Measurements from ENCODE around the gene NCOA3. TPM values are rescaled to one million over a fixed set of nuclear protein-coding genes. Genes with fewer than 3 reads are reported as not detected.

Gene NCOA3
- total and polyA plus RNA-seq, 2 of the 8 experiments (the other 6 are each of a cell fraction or from before 2014, with no cell fraction given) = 7.9 to 24.7 TPM

DNA sequence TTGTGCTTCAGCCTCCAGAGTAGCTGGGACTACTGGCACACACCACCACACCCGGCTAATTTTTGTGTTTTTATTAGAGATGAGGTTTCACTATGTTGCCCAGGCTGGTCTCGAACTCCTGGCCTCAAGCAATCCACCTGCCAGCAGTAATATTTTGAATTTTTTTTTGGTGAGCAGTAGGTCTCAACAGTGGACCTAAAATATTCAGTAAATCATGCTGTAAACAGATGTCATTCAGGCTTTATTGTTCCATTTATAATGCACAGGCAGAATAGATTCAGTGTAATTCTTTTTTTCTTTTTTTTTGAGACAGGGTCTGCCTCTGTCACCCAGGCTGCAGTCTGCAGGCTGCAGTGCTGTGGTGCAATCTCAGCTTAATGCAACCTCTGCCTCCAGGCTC, 69.7 kb downstream of the NCOA3 start:
- no peak overlapping the region for H4K8ac ChIP-seq (ENCODE audit: extremely low read depth, insufficient read depth, low read length)
- no peak overlapping the region for H3K4ac ChIP-seq (replicated peaks; ENCODE audit: insufficient read length, low read depth, low read length)
- H3K27me3 ChIP-seq (replicated peaks in 1 of 4; ENCODE audit: control insufficient read depth in 3 of 4, extremely low read depth in 1 of 4, insufficient read depth in 3 of 4, low read length in 3 of 4) = no peaks in the 10 kb centered on the region
- no peak overlapping the region for H3K4me3 ChIP-seq (ENCODE audit: extremely low read depth in 1 of 4, insufficient read depth in 2 of 4, low read depth in 3 of 4, low read length in 4 of 4)
- no peaks in the 10 kb centered on the region; the same call in 1 of the 2 replicates for H3K79me1 ChIP-seq (ENCODE audit: low read depth, low read length)
- peaks cover 0 to 14% (median 11%) of the 10 kb centered on the region in 4 experiments; a peak in 4 of 7 replicates for H3K4me1 ChIP-seq (replicated peaks in 1 of 4; ENCODE audit: control insufficient read depth in 3 of 4, insufficient read depth in 4 of 4, low read length in 3 of 4)
- FAIRE-seq (no peak), DNase-seq (ENCODE audit: low read depth in 1 of 2, low spot score in 2 of 2) (no peak)
- TF ChIP-seq RFX5 (IDR thresholded peaks at IDR 0.05; ENCODE audit: borderline replicate concordance, low read depth, low read length) (no peak), SIX5 (IDR thresholded peaks at IDR 0.05; ENCODE audit: low read depth, low read length) (no peak), SAP30 (IDR thresholded peaks at IDR 0.05; ENCODE audit: insufficient read depth, insufficient replicate concordance, low read length) (no peak), KDM5A (IDR thresholded peaks at IDR 0.05; ENCODE audit: low read length) (no peak), TAF7 (optimal IDR thresholded peaks at IDR 0.05; ENCODE audit: borderline replicate concordance, low read depth, low read length) (no peak), SRF (IDR thresholded peaks at IDR 0.05; ENCODE audit: low read depth, low read length) (no peak)
- TF ChIP-seq, protein P1, sequence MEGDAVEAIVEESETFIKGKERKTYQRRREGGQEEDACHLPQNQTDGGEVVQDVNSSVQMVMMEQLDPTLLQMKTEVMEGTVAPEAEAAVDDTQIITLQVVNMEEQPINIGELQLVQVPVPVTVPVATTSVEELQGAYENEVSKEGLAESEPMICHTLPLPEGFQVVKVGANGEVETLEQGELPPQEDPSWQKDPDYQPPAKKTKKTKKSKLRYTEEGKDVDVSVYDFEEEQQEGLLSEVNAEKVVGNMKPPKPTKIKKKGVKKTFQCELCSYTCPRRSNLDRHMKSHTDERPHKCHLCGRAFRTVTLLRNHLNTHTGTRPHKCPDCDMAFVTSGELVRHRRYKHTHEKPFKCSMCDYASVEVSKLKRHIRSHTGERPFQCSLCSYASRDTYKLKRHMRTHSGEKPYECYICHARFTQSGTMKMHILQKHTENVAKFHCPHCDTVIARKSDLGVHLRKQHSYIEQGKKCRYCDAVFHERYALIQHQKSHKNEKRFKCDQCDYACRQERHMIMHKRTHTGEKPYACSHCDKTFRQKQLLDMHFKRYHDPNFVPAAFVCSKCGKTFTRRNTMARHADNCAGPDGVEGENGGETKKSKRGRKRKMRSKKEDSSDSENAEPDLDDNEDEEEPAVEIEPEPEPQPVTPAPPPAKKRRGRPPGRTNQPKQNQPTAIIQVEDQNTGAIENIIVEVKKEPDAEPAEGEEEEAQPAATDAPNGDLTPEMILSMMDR (IDR thresholded peaks at IDR 0.05; ENCODE audit: control extremely low read depth in 1 of 3, insufficient read depth in 1 of 3, low read depth in 1 of 3, low read length in 3 of 3) = no peak
- H4K20me1 ChIP-seq (replicated peaks in 1 of 2; ENCODE audit: control insufficient read depth in 1 of 2, insufficient read depth in 2 of 2, low read length in 2 of 2) = peaks cover 0 to 2% of the 10 kb centered on the region in 2 experiments
- H2BK120ac ChIP-seq (replicated peaks; ENCODE audit: low read depth, low read length) = no peak overlapping the region
- no peak overlapping the region for H4K91ac ChIP-seq (replicated peaks; ENCODE audit: insufficient read length, low read length)
- H2BK12ac ChIP-seq (ENCODE audit: low read depth, low read length) = no peak overlapping the region
- no peak overlapping the region for H3K14ac ChIP-seq (ENCODE audit: insufficient read length)
- ChIA-PET POLR2A (ENCODE audit: partially characterized antibody) (no interaction called here), CTCF (ENCODE audit: partially characterized antibody) (no interaction called here)
- no peak overlapping the region for H2BK5ac ChIP-seq (ENCODE audit: low read depth, low read length)
- H3K36me3 ChIP-seq (ENCODE audit: control insufficient read depth in 2 of 4, insufficient read depth in 4 of 4, low read length in 3 of 4) = no peaks in the 10 kb centered on the region; a peak in 1 of 8 replicates
- H4K5ac ChIP-seq (ENCODE audit: insufficient read length, low read depth, low read length) = no peak overlapping the region
- H2AFZ ChIP-seq (ENCODE audit: low read length) = no peak overlapping the region
- H3K9me3 ChIP-seq (ENCODE audit: insufficient read depth in 2 of 2, low read depth in 1 of 2, low read length in 1 of 2) = peaks cover 0 to 2% of the 10 kb centered on the region in 2 experiments; a peak in 1 of 4 replicates
- H2AK5ac ChIP-seq (ENCODE audit: low read depth, low read length) = no peak overlapping the region
- H3K27ac ChIP-seq (ENCODE audit: low read depth, low read length) = no peak overlapping the region
- H3K23me2 ChIP-seq (ENCODE audit: low read depth, low read length) = no peaks in the 10 kb centered on the region
- 97% methylated on average over 2 of the region's 2 CpGs; no CpG with 5 or more reads in 1 of the 2 experiments for WGBS, 2 experiments (ENCODE audit: extremely low coverage in 1 of 2, insufficient coverage in 1 of 2, insufficient read length in 1 of 2, insufficient replicate concordance in 2 of 2, low coverage in 1 of 2, low lambda C conversion rate in 2 of 2, missing lambda C conversion rate in 1 of 2)
- no peak overlapping the region for H3K4me2 ChIP-seq (ENCODE audit: insufficient read depth in 1 of 2, low read depth in 2 of 2, low read length in 2 of 2)
- no peak overlapping the region for H3K23ac ChIP-seq (ENCODE audit: insufficient read length)
- no peak overlapping the region for H2BK20ac ChIP-seq (ENCODE audit: low read length)
- H3K56ac ChIP-seq (replicated peaks; ENCODE audit: insufficient read length, low read depth, low read length) = no peak overlapping the region
- no peak overlapping the region for H3K18ac ChIP-seq (ENCODE audit: extremely low read depth, low read length)
- H3K79me2 ChIP-seq (ENCODE audit: control insufficient read depth in 1 of 2, insufficient read depth in 2 of 2, low read length in 2 of 2) = peaks cover 0 to 61% of the 10 kb centered on the region in 2 experiments; a peak in 2 of 4 replicates
- no peak overlapping the region for H3K9ac ChIP-seq (replicated peaks in 1 of 4; ENCODE audit: extremely low read depth in 1 of 4, low read depth in 3 of 4, low read length in 3 of 4)
- H2BK15ac ChIP-seq (ENCODE audit: low read length) = no peak overlapping the region
